Measurements from ENCODE around the gene QKI.

Gene QKI

GRCh38 chr6:163501026-163501425, 86.5 kb downstream of the QKI start:
- no peak for TF ChIP-seq MAX (IDR thresholded peaks at IDR 0.05)
- no peak for TF ChIP-seq YY1 (IDR thresholded peaks at IDR 0.05; ENCODE audit: low read depth)
- no peak for TF ChIP-seq EGR1 (IDR thresholded peaks at IDR 0.05)
- TF ChIP-seq TEAD4 (IDR thresholded peaks at IDR 0.05): no peak
- TF ChIP-seq TAF1 (IDR thresholded peaks at IDR 0.05; ENCODE audit: low read depth): no peak
- TF ChIP-seq USF1 (IDR thresholded peaks at IDR 0.05): no peak
- TF ChIP-seq REST (IDR thresholded peaks at IDR 0.05; ENCODE audit: low read depth): no peak
- TF ChIP-seq ZBTB7A (IDR thresholded peaks at IDR 0.05; ENCODE audit: low read depth): no peak
- no peak for TF ChIP-seq CREB1 (IDR thresholded peaks at IDR 0.05; ENCODE audit: low read depth)
- TF ChIP-seq EP300 (IDR thresholded peaks at IDR 0.05; ENCODE audit: borderline replicate concordance): no peak
- no peak for TF ChIP-seq FOXM1 (IDR thresholded peaks at IDR 0.05; ENCODE audit: borderline replicate concordance, low read depth)
- no peak for TF ChIP-seq CEBPB (IDR thresholded peaks at IDR 0.05)
- TF ChIP-seq NFIC (IDR thresholded peaks at IDR 0.05): no peak

GRCh38 chr6:163501439-163501838, 86.9 kb downstream of the QKI start:
- no peak for TF ChIP-seq TAF1 (IDR thresholded peaks at IDR 0.05; ENCODE audit: low read depth)
- no peak for TF ChIP-seq NFIC (IDR thresholded peaks at IDR 0.05)
- TF ChIP-seq YY1 (IDR thresholded peaks at IDR 0.05; ENCODE audit: low read depth): no peak
- no peak for TF ChIP-seq REST (IDR thresholded peaks at IDR 0.05; ENCODE audit: low read depth)
- no peak for TF ChIP-seq TCF12 (IDR thresholded peaks at IDR 0.05; ENCODE audit: low read depth)
- no peak for TF ChIP-seq TEAD4 (IDR thresholded peaks at IDR 0.05)
- no peak for TF ChIP-seq EGR1 (IDR thresholded peaks at IDR 0.05)
- TF ChIP-seq CREB1 (IDR thresholded peaks at IDR 0.05; ENCODE audit: low read depth): no peak
- no peak for TF ChIP-seq FOXM1 (IDR thresholded peaks at IDR 0.05; ENCODE audit: borderline replicate concordance, low read depth)
- no peak for TF ChIP-seq ZBTB7A (IDR thresholded peaks at IDR 0.05; ENCODE audit: low read depth)
- TF ChIP-seq EP300 (IDR thresholded peaks at IDR 0.05; ENCODE audit: borderline replicate concordance): no peak

GRCh38 chr6:163504984-163505640, 90.6 kb downstream of the QKI start:
- no peak for TF ChIP-seq ZBTB7A (IDR thresholded peaks at IDR 0.05; ENCODE audit: low read depth)
- no peak for TF ChIP-seq TAF1 (IDR thresholded peaks at IDR 0.05; ENCODE audit: low read depth)
- no peak for TF ChIP-seq USF1 (IDR thresholded peaks at IDR 0.05)
- no peak for TF ChIP-seq NFIC (IDR thresholded peaks at IDR 0.05)
- TF ChIP-seq MAX (IDR thresholded peaks at IDR 0.05): no peak
- no peak for TF ChIP-seq YY1 (IDR thresholded peaks at IDR 0.05; ENCODE audit: low read depth)
- TF ChIP-seq RAD21 (IDR thresholded peaks at IDR 0.05; ENCODE audit: low read depth): no peak
- TF ChIP-seq REST (IDR thresholded peaks at IDR 0.05; ENCODE audit: low read depth): no peak
- no peak for TF ChIP-seq EGR1 (IDR thresholded peaks at IDR 0.05)
- TF ChIP-seq TEAD4 (IDR thresholded peaks at IDR 0.05): no peak
- no peak for TF ChIP-seq EP300 (IDR thresholded peaks at IDR 0.05; ENCODE audit: borderline replicate concordance)
- TF ChIP-seq TCF12 (IDR thresholded peaks at IDR 0.05; ENCODE audit: low read depth): no peak
- TF ChIP-seq CEBPB (IDR thresholded peaks at IDR 0.05): no peak
- TF ChIP-seq CREB1 (IDR thresholded peaks at IDR 0.05; ENCODE audit: low read depth): no peak
- TF ChIP-seq FOXM1 (IDR thresholded peaks at IDR 0.05; ENCODE audit: borderline replicate concordance, low read depth): no peak

GRCh38 chr6:163507965-163508364, 93.4 kb downstream of the QKI start:
- no peak for TF ChIP-seq EGR1 (IDR thresholded peaks at IDR 0.05)
